GM10266 (cell line): ENCODE results near the gene PRRT1.

Experiments used
- DNase-seq: peaks from one replicate; pipeline ENCODE4 v3.0.0; 2012; ENCODE audit errors: extremely low spot score
- TF ChIP-seq, protein P1 (sequence below): IDR thresholded peaks from 2 replicates; pipeline ENCODE4 v1.5.1; 2012; ENCODE audit warnings: mild to moderate bottlenecking, low read depth; ENCODE audit not compliant: control insufficient read depth, insufficient read depth; ENCODE audit errors: missing control alignments

The PRRT1 gene

DNA sequence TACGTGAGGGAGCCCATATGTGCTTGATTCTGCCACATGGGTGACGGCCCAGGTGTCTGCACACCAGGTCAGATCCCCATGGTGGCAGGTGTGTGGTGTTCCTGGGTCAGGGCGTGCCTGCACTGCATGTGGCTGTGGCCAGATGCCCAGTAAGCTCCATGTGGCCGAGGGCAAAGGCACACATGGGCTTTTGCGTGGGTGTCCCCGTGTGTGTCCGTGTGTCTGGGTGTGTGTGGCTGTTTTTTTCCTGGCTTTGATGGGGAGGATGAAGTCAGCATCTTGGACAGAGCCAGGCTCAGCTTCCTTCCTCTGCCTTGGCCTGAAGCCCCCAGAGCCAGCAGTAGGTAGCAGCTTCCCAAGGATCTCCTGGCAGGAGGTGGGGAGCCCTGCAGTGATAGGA, 41.1 kb downstream of the PRRT1 start:
- TF ChIP-seq, protein P1, sequence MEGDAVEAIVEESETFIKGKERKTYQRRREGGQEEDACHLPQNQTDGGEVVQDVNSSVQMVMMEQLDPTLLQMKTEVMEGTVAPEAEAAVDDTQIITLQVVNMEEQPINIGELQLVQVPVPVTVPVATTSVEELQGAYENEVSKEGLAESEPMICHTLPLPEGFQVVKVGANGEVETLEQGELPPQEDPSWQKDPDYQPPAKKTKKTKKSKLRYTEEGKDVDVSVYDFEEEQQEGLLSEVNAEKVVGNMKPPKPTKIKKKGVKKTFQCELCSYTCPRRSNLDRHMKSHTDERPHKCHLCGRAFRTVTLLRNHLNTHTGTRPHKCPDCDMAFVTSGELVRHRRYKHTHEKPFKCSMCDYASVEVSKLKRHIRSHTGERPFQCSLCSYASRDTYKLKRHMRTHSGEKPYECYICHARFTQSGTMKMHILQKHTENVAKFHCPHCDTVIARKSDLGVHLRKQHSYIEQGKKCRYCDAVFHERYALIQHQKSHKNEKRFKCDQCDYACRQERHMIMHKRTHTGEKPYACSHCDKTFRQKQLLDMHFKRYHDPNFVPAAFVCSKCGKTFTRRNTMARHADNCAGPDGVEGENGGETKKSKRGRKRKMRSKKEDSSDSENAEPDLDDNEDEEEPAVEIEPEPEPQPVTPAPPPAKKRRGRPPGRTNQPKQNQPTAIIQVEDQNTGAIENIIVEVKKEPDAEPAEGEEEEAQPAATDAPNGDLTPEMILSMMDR = no peak
- no peak for DNase-seq

DNA sequence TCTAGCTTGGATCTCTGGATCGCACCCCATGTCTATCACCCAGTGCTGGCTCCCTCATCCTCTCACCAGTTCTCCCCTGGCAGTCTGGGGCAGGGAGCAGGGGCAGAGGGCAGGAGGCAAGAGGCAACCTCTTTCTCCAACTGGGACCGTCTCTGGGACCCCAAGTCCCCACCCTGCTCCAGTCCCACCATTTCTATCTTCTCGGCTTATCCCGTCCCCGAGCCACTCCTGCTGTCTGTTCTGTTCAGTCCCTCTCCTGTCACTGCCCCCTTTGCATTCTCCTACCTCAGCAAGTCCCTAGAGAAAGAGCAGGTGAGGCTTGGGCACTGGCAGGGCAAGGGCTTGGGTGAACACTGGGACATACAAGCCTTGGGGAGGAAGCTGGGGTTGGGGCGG, 42.0 kb downstream of the PRRT1 start:
- no peak for DNase-seq
- TF ChIP-seq, protein P1 = no peak

DNA sequence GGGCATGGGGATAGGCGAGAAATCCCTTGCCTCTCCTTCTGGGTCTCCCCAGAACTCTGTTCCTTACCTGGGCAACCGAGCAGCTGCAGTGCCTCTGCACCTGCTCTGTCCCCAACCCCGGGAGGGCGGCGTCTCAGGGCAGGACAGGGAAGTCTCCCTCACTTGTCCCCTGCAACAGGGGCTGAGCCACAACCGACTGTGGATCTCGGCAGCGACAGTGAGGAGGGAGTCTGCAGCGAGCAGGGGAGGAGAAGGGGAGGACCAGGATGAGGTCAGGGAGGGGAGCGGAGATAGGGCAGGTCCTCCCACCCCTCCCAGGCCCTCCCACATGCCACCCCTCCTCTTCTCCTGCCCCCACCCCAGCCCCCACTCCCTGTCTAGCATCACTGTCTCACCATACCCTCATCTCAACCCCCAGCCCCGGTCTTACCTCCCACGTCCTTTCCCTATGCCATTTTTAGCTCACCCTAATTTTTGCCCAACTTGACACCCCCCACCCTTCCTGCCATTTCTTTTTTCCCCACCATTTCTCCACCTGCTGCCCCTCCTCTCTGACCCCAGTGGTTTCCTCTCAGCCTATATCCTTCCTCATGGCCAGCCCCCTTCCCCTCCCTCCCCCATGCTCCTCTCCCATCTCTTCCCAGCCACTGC, 42.5 kb downstream of the PRRT1 start, which contains the start of gene TNXB:
Gene TNXB (minus strand): TSS at position 225 of the 651 bp plus-strand sequence. CDS start 11,140 bp downstream, outside the sequence.
- no peak for DNase-seq
- TF ChIP-seq, protein P1 = no peak

DNA sequence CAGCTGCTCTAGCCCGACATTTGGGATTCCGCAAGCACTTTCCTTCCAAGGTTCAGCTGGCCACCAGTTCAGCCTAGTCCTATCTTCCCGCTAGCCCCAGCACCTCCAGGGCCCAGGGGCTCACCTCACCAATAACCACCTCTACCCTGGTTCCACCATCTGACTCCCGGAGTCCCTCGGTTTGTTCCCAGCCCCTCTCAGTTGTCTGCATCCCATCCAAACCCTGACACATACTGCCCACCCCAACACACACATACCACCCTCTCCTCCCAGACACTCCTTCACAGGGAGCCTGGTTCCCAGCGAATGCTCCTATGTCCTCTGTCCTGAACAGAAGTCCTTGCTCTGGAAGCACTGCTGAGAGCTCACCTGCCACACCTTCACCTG, 43.0 kb downstream of the PRRT1 start:
- no peak for DNase-seq
- TF ChIP-seq, protein P1 = no peak

DNA sequence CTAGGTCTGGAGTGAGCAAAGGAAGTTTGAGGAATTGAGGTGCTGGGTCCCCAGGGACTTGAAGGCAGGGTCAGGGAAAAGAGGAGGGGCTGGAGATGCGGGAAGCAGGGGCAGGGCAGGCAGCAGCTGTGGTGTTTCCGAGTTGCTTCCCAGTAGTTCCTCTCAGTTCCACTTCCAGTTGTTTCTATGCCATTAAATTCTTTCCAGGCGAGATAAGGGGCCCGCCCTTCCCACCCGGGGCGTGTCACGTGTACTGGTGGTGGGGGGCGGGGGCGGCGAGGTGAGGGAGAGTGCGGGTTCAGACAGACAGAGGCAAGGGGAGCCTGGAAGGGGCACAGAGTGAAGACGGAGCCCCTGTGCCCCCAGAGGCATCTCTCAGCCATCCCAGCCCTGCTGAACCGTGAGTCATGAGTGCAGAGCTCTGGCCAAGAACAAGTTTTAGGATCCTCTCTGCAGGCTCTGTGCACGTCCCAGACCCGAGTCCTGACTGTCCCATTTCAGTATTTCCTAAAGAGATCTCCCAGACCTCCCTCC, 43.6 kb downstream of the PRRT1 start:
- no peak for DNase-seq
- TF ChIP-seq, protein P1 = no peak

DNA sequence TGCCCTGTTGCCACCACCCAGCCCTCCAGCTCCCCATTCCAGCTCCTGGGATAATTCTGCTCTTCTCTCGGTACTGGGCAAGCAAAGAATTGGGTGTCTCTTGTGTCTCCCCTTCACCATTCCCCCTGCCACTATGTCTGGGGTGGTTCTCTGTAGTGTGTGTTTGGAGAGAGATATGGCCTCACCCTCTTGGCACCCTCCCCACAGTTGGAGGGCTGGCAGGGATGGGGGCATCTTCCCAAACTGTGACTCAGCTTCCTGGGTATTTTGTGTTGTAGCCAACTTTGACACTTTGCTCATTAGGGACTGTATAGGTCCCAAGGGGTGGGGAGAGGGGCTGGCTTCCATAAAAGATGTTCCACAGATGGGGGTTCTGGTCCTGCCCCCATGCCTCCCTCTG, 44.3 kb downstream of the PRRT1 start:
- TF ChIP-seq, protein P1 = no peak
- DNase-seq = no peak

DNA sequence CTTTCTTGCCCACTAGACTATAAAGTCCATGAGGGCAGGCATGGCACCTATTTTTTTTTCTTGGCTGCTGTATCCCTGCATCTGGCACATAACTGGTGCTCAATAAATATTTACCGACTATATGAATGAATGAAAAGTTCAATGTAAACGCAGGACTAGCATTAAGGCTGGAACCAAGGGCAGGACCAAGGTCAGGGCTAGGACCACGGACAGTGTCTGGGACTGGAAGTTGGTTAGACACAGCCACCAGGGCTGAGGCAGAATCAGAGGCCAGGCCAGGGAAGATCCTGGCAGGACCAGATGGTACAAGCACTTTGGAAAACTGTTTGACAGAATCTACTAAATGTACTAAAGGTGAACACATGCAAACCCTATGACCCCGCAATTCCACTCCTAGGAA, 46.3 kb downstream of the PRRT1 start:
- TF ChIP-seq, protein P1 = no peak
- no peak for DNase-seq
